Measurements from ENCODE around the gene BRINP3.

The BRINP3 gene

DNA sequence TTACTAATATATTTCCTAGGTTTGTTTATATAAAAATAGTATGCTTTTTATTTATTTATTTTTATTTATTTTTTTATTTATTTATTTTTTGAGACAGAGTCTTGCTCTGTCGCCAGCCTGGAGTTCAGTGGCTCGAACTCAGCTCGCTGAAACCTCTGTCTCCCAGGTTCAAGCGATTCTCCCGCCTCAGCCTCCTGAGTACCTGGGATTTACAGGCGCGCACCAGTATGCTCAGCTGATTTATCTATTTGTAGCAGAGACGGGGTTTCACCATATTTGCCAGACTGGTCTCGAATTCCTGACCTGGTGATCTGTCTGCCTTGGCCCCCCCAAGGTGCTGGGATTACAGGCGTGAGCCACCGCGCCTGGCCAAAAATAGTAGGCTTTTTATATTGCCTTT lies 33.2 kb downstream of the BRINP3 start:
- no peak for DNase-seq

GRCh38 chr1:190439447-190439846 lies 38.2 kb downstream of the BRINP3 start:
- DNase-seq, result no peak

DNA sequence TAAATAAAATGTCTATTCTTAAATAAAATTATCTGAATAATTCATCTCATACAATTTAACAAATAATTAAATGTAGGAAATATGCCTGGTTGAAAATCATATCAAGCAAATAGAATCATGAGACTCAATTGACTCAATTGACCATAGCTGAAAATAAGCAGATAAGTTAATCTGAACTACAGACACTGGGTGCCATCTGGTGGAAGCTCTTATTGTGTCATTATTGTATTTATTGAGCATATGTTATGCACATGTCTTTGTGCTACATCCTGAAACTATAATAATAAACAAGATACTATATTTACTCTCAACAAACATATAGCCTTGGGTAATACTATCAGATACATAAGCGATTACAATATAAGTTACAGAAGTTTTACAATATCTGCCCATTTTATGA lies 41.0 kb downstream of the BRINP3 start:
- no peak for DNase-seq

GRCh38 chr1:190429932-190430331 lies 47.7 kb downstream of the BRINP3 start:
- DNase-seq, result no peak

- DNase-seq, result no peak
These were observed 48.5 kb downstream of the BRINP3 start for GRCh38 chr1:190429141-190429540.

- DNase-seq, result no peak
These were observed 61.4 kb downstream of the BRINP3 start for GRCh38 chr1:190416239-190416638.

- DNase-seq, result no peak
These were observed 64.5 kb downstream of the BRINP3 start for GRCh38 chr1:190413142-190413541.

DNA sequence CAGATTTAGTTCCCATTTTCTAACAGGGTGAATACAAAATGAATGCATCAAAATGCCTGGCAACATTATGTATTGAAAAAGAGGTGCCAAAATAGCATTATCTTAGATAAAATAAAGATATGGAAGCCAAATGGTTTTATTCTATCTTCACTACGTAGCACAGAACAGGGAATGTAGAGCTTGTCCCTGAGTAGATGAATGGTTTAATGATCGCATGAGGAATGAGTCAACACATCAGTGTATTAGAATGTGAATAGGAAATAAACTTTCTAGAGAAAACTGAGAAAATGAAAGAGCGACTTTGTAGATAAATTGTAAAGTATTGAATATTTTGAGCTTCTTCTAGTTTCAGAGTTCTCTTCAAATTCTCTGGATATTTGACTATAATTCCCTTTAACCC lies 74.3 kb downstream of the BRINP3 start:
- no peak for DNase-seq

GRCh38 chr1:190399233-190399632 lies 78.4 kb downstream of the BRINP3 start:
- DNase-seq, result no peak

DNA sequence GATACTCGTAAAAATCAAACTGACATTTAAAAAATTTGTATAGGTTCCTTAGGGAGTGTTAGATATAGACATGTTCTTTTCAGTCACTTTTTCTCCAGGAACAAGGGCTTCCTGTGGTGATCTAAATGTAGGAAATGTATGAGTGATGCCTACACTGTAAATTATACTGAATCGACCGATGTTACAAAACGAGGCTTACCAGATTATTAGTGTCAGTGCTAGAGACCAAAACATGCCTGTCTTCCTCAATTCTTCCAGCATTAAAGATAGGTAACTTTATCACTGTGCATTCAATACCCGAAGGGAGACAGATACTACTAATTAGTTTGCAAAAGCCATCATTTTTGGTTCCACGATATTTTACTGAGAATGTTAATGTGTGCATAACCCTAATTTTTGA lies 86.1 kb downstream of the BRINP3 start:
- DNase-seq, result no peak

DNA sequence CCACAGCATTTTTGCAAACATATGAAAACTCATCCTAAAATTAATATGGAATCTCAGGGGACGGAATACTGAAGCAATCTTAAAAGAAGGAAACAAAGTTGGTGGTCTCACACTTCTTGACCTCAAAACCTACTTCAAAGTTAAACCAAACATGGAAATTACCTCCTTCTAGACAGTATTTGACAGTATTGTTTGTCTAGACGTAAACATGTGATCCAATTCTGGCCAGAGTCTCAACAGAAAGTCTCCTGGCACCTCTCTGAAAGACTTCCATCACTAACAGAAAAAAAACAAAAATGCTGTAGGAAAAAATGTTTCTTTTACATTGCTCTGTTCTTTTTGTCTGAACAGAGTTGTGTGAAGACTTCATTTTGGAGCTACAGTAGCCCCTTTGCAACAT lies 99.7 kb downstream of the BRINP3 start:
- no peak for DNase-seq

- no peak for DNase-seq
These were observed 100.4 kb downstream of the BRINP3 start for GRCh38 chr1:190377294-190377693.

GRCh38 chr1:190376044-190376443 lies 101.6 kb downstream of the BRINP3 start:
- no peak for DNase-seq

DNA sequence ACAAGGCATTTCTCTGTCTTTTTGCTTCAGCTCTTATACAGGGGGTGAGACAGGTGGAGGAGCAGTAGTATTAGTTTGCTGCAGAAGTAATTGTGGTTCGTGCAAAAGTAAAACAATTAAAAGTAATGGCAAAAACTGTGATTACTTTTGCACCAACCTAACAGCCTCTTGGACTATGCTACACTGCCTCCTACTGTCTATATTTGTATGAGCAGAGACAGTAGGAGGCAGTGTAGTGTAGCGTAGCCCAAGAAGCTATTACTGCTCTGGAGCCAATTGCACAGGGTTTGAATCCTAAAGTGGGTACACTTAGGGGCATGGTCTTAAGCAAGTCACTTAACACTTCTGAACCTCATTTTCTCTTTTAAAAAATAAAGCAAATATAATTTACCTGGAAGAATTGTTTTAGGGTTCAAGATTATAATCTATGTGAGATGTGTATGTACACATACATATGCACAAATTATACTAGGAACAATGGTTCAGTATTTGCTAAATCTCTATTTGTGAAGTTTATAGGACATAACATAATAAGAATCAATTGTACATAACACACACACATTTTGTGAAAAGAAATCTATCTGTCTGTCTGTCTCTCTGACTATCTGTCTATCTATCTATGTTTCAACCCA lies 103.8 kb downstream of the BRINP3 start:
- DNase-seq, result no peak

GRCh38 chr1:190367200-190367599 lies 110.5 kb downstream of the BRINP3 start:
- no peak for DNase-seq

DNA sequence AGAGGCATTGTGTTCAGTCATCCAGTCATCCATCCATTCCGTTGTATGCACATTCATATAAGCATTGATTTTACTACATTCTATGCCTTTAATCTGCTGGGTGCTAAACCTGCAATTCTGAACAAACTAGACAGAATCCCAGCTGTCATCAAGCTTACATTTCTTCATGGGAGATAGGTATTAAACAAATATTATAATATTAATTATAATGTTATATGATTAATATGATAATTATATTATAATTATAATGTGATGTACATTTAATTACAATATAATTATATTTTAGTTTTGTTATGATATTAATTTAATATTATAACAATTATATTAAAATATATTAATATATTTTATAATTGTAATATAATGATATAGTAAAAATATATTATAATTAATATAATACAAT lies 112.4 kb downstream of the BRINP3 start:
- DNase-seq, result no peak

GRCh38 chr1:190353538-190354101 lies 124.0 kb downstream of the BRINP3 start:
- no peak for DNase-seq

DNA sequence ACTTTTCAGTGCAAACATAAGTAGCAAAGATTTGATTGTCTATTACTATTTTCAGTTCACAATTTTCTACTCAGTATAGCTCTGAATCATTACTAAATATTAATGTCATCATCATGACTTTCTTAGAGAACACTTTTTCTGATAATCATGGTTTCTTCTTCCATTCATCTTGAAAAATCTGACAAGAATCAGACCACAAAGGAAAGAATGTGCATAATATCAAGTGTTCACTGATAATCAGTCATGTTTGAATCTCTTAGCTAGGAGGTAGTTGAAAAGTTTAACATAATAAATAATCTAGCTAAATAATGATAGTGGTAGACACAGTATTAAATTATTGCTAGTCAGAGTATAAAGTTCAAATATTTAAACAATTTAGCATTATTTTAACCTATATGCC lies 133.2 kb downstream of the BRINP3 start:
- no peak for DNase-seq

GRCh38 chr1:190338829-190339228 lies 138.8 kb downstream of the BRINP3 start:
- no peak for DNase-seq

DNA sequence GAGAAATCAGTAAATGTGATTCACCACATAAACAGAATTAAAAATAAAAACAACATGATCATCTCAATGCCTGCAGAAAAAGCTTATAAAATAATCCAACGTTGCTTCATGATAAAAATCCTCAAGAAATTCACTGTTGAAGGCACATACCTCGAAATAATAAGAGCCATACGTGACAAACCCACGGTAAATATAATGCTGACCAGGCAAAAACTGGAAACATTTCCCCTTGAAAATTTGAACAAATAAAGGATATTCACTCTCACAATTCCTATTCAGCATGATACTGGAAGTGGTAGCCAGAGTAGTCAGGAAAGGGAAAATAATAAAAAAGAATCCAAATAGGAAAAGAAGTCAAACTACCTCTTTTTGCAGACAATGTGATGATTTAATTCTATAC lies 148.8 kb downstream of the BRINP3 start:
- no peak for DNase-seq

GRCh38 chr1:190328361-190328760 lies 149.3 kb downstream of the BRINP3 start:
- no peak for DNase-seq

DNA sequence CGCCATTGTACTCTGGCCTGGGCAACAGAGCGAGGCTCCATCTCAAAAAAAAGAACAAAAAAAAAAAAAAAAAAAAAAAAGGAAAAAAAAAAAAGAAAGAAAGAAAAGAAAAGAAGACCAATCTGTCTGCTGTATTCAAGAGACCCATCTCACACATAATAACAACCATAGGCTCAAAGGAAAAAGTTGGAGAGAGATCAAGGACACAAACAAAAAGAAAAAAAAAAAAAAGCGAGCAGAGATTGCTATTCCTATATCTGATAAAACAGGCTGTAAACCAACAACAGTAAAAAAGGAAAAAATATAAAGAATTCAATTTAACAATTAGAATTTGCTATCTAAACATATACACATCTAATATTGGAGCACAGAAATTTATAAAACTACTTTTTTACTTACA lies 150.4 kb downstream of the BRINP3 start:
- no peak for DNase-seq

- DNase-seq, result no peak
These were observed 154.1 kb downstream of the BRINP3 start for GRCh38 chr1:190323530-190323929.

DNA sequence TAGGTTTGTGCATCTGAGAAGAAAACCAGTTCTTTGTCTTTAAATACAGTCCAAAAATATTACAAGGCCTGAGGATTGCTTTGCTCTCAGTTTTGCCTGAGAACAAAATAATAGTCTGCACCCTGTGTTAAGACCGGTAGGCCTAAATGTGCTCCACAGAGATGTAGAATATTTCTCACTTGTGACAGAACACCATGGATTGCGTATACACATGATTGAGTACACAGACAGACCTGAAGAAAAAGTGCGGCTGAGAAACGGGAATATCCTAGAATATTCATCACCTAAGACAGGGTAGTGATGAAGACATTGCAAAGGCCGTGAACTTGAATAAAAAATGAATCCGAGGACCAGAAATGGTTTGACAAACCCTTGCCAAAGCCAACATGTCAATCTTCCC lies 155.4 kb downstream of the BRINP3 start:
- DNase-seq, result no peak

GRCh38 chr1:190320952-190321351 lies 156.7 kb downstream of the BRINP3 start:
- DNase-seq, result no peak
